Left lobe of liver (tissue), 2 donors: ENCODE measurements around the gene PROSER3. TPM values are rescaled to one million over a fixed set of nuclear protein-coding genes. Genes with fewer than 3 reads are reported as not detected.
"Not testable (repeated sequence)": the region's sequence is repeated elsewhere in the genome, so short reads cannot be mapped to it uniquely, and the experiment has no call there.

Experiments
- ATAC-seq: fragments of 200-7000 bp; cut with Tn5 transposase; one replicate; pipeline ENCODE4 v1.9.1; 2020; ENCODE audit warnings: mild to moderate bottlenecking, moderate library complexity
- DNase-seq: peaks from one replicate; pipeline ENCODE4 v3.0.0-alpha.2; 2020; ENCODE audit warnings: low spot score
- total RNA-seq: library from RNA; stranded (reverse); gene quantifications from one replicate; pipeline ENCODE4 v1.2.1, GENCODE V29; 2021
- donor health status: DM: no; HTN: no; CAD: no; lungs with moderate emphysema.
- donor health status: DM: no; HTN: yes; CAD: no.

PROSER3 gene
- total RNA-seq, 1 donor from 2014 or later = 4.5 TPM

DNA sequence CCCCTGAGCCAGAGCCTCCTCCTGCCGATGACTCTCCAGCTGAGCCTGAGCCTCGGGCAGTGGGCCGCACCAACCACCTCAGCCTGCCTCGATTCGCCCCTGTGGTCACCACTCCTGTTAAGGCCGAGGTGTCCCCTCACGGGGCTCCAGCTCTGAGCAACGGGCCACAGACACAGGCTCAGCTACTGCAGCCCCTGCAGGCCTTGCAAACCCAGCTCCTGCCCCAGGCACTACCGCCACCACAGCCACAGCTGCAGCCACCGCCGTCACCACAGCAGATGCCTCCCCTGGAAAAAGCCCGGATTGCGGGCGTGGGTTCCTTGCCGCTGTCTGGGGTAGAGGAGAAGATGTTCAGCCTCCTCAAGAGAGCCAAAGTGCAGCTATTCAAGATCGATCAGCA, 36.6 kb upstream of the PROSER3 start:
- DNase-seq = no peak
- ATAC-seq = no peak

DNA sequence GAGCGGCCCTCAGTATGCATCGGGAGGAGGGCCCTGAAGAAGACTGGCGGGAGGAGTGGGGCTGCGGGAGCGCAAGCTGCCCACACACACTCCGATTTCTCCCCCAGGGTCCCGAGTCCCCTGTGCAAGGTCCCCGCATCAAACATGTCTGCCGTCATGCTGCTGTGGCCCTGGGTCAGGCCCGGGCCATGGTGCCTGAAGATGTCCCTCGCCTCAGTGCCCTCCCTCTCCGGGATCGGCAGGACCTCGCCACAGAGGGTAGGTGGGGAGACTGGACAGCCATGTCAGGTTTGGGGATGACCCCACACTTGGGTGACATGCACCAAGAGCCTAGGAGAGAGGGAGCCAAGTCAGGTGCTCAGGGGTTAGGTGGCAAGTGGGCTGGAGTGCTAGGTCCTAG, 35.5 kb upstream of the PROSER3 start:
- ATAC-seq = no peak
- no peak for DNase-seq

DNA sequence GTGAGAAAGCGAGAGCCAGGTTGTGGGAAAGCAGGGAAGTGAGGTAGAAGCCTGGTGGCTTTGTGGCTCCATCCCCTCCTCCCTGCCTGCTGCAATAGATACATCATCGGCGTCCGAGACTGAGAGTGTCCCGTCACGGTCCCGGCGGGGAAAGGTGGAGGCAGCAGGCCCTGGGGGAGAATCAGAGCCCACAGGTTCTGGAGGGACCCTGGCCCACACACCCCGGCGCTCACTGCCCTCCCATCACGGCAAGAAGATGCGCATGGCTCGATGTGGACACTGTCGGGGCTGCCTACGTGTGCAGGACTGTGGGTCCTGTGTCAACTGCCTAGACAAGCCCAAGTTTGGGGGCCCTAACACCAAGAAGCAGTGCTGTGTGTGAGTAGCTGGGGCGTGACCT, 35.1 kb upstream of the PROSER3 start:
- DNase-seq (no peak), ATAC-seq (no peak)

DNA sequence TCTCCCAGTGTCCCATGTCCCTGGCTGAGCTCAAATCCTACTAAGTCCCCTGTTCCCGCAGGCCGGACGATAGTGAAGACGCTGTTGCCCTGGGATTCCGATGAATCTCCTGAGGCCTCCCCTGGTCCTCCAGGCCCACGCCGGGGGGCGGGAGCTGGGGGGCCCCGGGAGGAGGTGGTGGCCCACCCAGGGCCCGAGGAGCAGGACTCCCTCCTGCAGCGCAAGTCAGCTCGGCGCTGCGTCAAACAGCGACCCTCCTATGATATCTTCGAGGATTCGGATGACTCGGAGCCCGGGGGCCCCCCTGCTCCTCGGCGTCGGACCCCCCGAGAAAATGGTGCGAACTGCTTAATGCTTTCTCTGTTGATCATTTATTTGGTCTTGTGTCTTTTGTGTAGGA, 34.3 kb upstream of the PROSER3 start:
- ATAC-seq (no peak), DNase-seq (no peak)

DNA sequence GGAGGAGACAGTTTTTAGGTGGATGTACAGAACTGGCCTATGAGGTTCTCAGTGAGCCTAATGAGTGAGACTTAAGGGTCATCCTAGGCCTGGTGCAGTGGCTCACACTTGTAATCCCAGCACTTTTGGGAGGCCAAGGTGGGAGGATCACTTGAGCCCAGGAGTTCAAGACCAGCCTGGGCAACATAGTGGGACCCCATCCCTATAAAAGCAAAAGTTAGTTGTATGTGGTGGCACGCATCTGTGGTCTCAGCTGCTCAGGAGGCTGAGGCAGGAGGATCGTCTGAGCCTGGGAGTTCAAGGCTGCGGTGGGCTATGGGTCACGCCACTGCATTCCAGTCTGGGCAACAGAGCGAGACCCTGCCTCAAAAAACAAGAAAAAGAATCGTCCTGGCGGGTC, 33.8 kb upstream of the PROSER3 start:
- DNase-seq, ATAC-seq: not testable (repeated sequence)

DNA sequence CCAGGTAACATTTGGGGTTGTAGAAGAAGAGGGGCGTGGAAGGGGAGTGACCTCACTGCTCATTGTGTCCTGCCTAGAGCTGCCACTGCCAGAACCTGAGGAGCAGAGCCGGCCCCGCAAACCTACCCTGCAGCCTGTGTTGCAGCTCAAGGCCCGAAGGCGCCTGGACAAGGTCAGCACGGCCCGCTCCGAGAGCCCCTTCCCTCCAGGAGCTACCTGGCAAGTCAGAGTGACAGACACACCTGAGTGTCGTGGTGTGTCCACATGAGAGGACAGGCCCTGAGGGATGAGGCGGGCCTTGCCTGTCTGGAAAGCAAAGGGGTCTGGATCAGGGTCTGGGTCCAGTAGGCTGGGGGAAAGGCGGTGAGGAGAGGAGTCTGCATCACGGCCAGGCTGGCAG, 33.4 kb upstream of the PROSER3 start:
- ATAC-seq (no peak), DNase-seq (no peak)

DNA sequence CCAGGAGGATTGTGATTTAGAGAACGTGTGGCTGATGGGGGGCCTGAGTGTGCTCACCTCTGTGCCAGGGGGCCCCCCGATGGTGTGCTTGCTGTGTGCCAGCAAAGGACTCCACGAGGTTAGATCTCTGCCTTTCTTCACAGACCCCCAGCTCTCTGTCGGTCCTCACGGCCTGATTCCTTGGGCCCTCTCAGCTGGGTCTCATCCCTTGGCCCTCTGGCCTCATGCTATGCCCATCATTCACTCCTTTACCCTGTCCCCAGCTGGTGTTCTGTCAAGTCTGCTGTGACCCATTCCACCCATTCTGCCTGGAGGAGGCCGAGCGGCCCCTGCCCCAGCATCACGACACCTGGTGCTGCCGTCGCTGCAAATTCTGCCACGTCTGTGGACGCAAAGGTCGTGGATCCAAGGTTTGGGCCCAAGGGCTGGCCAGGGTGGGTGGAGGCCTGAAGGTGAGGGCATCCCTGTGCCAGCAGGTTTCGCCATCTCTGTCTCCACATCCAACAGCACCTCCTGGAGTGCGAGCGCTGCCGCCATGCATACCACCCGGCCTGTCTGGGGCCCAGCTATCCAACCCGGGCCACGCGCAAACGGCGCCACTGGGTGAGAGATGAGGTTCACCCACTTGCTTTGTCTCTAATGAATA, 32.6 kb upstream of the PROSER3 start:
- DNase-seq (no peak), ATAC-seq (no peak)

DNA sequence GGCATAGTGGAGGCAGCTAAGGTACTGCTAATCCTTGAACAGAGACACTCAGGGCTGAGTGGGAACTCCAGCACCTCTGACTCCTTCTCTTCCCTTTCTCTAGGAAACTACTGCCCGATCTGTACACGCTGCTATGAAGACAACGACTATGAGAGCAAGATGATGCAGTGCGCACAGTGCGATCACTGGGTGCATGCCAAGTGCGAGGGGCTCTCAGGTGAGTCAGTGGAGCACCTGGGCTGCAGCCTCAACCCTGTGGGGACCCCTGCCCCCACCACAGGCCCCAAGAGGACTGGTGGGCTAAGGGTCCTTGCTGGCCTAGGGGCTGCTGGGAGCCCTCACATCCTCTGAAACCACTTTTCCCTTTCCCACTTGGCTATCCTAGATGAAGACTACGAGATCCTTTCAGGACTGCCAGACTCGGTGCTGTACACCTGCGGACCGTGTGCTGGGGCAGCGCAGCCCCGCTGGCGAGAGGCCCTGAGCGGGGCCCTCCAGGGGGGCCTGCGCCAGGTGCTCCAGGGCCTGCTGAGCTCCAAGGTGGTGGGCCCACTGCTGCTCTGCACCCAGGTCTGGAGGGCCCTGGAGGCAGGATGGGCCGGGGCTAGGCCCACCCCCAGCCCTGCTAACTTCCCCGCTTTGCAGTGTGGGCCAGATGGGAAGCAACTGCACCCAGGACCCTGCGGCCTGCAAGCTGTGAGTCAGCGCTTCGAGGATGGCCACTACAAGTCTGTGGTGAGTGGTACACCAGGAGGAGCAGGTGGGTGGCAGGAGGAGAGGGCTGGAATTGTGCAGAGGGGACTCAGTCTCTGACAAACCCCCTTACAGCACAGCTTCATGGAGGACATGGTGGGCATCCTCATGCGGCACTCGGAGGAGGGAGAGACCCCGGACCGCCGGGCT, 30.7 kb upstream of the PROSER3 start:
- ATAC-seq = no peak

DNA sequence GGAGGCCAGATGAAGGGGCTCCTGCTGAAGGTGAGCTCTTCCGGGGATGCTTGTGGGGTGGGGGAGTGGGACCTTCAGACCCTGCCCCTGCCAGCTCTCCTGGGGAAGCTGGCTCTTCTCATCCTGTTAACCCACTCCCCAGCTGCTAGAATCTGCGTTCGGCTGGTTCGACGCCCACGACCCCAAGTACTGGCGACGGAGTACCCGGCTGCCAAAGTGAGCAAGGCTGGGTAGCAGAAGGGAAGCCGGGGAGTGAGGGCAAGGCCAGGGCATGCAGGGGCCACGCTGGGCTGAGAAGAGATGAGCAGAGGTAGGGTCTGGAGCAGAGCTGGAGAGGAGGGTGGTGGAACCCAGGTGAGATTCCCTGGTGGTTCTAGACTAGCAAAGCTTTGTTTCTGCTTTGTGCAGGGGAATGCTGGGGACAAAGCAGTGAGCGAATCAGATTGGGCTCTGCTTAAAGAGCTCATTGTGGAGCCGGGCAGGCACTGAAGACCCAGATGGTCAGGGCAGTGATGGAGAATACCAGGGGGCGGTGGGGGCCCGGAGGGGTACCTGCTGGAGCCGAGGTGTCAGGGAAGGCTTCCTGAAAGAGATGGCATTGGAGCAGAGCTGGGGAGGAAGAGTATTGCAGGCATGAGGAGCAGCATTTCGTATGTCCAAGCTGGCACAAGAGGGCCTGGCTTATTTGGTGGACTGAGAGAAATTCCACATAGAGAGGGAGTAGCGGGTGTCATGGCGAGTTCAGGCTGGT, 29.8 kb upstream of the PROSER3 start:
- ATAC-seq = no peak
- no peak for DNase-seq

More for the DNA sequence above, 30.7 kb upstream of the PROSER3 start:
- no peak for DNase-seq

DNA sequence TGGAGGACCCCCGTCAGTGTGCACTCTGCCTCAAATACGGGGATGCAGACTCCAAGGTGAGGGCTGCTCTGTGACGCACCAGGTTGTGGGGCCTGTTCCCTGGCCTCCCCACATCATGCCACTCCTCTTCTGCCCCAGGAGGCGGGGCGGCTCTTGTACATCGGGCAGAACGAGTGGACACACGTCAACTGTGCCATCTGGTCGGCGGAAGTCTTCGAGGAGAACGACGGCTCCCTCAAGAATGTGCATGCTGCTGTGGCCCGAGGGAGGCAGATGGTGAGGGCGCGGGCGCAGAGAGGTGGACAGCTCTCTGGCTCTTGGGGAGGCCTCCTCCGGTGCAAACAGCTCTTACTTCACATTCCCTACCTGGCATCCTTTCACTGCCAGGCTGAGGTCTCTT, 29.0 kb upstream of the PROSER3 start:
- no peak for ATAC-seq
- no peak for DNase-seq

DNA sequence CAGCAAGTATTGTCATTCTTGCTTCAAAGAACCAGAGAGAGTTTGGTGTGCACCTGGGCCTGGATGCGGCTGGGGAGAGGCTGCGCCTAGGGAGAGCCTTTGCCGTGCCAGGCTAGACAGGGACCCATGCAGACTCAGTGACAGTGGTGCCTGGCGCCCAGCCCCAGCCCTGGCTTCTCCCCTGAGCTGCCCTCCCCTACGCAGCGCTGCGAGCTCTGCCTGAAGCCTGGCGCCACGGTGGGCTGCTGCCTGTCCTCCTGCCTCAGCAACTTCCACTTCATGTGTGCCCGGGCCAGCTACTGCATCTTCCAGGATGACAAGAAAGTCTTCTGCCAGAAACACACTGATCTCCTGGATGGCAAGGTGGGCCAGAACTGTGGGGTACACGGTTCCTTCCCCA, 28.2 kb upstream of the PROSER3 start:
- no peak for DNase-seq
- ATAC-seq = no peak

DNA sequence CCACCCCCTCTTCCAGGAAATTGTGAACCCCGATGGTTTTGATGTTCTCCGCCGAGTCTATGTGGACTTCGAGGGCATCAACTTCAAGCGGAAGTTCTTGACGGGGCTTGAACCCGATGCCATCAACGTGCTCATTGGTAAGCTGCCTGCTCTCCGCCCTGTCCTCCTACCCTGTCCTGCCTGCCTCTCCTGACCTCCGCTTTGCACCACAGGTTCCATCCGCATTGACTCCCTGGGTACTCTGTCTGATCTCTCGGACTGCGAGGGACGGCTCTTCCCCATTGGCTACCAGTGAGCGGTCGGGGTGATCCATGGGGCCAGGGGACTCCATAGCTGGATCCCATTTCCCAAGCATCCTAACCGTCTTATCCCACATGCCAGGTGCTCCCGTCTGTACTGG, 27.6 kb upstream of the PROSER3 start:
- ATAC-seq = no peak
- no peak for DNase-seq

DNA sequence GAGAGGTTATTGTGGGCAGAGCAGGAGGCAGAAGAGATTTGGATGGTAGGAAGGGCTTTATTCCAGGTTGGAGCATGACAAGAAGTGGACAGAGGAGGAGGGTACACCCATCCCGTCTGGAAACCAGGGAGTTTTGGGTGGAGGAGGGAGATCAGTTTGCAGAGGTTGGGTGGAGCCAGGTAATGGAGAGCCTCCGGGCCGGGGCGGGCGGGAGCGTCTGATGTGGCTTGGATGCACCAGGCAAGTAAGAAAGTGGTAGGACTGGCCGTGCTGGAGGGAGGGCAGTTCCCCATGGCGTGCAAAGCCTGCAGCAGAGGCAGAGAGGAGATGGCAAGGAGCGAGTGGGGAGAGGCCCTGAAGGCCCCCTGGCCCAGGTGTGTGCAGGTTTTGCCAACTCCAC, 26.6 kb upstream of the PROSER3 start:
- ATAC-seq (no peak), DNase-seq (no peak)

DNA sequence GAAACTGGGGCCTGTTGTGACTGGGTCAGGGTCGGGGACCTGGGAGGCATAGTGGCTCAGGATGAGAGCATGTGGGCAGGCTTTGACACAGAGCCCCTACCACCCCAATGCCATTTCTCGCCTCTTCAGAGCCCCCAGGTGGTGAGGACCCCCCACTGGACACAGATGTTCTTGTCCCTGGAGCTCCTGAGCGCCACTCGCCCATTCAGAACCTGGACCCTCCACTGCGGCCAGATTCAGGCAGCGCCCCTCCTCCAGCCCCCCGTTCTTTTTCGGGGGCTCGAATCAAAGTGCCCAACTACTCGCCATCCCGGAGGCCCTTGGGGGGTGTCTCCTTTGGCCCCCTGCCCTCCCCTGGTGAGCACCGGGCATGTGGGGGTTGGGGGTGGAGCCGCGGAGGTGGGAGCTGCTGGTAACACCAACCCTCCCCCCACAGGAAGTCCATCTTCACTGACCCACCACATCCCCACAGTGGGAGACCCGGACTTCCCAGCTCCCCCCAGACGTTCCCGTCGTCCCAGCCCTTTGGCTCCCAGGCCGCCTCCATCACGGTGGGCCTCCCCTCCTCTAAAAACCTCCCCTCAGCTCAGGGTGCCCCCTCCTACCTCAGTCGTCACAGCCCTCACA, 26.1 kb upstream of the PROSER3 start:
- ATAC-seq (no peak), DNase-seq (no peak)

DNA sequence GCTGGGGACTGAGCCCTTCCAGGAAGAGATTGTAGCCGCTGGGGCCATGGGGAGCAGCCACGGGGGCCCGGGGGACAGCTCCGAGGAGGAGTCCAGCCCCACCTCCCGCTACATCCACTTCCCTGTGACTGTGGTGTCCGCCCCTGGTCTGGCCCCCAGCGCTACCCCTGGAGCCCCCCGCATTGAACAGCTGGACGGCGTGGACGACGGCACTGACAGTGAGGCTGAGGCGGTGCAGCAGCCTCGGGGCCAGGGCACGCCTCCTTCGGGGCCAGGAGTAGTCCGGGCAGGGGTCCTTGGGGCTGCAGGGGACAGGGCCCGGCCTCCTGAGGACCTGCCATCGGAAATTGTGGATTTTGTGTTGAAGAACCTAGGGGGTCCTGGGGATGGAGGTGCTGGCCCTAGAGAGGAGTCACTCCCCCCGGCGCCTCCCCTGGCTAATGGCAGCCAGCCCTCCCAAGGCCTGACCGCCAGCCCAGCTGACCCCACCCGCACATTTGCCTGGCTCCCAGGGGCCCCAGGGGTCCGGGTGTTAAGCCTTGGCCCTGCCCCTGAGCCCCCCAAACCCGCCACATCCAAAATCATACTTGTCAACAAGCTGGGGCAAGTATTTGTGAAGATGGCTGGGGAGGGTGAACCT, 25.3 kb upstream of the PROSER3 start:
- DNase-seq (no peak), ATAC-seq (no peak)

DNA sequence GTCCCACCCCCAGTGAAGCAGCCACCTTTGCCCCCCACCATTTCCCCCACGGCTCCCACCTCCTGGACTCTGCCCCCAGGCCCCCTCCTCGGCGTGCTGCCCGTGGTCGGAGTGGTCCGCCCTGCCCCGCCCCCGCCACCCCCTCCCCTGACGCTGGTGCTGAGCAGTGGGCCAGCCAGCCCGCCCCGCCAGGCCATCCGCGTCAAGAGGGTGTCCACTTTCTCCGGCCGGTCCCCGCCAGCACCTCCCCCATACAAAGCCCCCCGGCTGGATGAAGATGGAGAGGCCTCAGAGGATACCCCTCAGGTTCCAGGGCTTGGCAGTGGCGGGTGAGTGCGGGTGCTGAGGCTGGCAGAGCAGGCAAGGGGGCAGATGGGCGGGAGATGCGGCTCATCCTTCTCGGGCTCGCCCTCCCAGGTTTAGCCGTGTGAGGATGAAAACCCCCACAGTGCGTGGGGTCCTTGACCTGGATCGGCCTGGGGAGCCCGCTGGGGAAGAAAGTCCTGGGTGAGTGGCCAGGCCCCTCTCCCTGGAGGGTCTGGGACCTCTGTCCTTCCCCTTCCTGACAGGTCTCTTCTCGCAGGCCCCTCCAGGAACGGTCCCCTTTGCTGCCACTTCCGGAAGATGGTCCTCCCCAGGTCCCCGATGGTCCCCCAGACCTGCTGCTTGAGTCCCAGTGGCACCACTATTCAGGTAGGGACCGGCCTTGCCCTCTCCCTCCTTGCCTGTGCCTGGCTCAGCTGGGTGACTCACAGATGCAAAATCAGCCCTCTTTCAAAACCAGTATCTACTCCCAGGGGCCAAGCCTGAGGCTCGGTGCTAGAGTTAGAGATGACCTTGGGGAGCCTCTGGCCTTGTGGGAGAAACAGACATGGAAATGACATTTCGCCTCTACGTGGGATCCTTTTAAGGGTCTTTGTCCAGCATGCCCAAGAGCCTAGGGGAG, 24.5 kb upstream of the PROSER3 start:
- no peak for DNase-seq
- ATAC-seq = no peak

DNA sequence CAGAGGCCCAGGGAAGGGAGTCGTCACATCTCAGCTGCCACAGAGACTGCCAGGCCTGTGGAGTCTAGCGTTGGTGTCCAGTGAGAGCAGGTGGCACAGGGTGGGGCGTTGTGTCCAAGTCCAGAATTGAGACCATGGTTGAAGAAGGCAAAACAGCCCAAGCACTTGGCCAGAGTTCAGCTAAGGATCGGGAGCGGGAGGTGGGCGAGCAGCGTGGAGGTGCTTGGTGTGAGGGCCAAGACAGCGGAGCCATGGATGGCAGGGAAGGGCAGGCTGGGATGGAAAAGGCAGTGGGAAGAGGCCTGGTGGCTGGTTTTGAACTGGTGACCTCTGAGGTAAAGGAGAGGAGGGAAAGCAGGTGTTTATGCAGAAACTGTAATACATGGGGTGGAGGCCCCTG, 23.7 kb upstream of the PROSER3 start:
- no peak for ATAC-seq
- no peak for DNase-seq

DNA sequence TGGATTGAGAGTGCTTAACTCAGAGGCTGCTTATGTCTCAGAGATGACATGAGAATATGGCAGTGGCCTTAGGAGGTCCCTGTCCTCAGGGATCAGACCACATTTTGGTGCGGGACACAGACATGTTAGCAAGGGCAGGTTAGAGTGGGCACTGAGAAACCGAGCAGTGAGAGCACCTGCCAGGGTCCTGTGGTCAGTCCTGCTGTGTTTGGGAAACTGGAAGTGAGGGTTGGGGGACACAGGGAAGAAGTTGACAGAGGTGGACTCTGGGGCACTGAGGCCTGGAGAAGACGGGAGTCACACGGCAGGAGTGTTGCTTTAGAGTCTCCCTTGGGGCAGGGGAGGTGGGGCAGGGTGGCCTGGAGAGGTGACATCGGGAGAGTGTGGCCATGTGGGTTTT, 23.1 kb upstream of the PROSER3 start:
- DNase-seq (no peak), ATAC-seq (no peak)
